Activated T-cell treated with anti-CD3 and anti-CD28 coated beads, Interleukin-2, amount 50 U/mL, for 72 hours (primary cell): ENCODE results near the gene ACTN3. TPM values are rescaled to one million over a fixed set of nuclear protein-coding genes. Genes with fewer than 3 reads are reported as not detected.
"Not testable (repeated sequence)": the region's sequence is repeated elsewhere in the genome, so short reads cannot be mapped to it uniquely, and the experiment has no call there.

Experiments used
- ATAC-seq, 2 donors: fragments of 150-1000 bp; cut with Tn5 transposase; replicated peaks in 1 of 2; 2 replicates each; pipeline ENCODE4 v1.10.0; 2021; ENCODE audit warnings: moderate library complexity in 2 of 2, mild to moderate bottlenecking in 1 of 2
- DNase-seq, 2 donors: peaks; one replicate each; pipeline ENCODE4 v3.0.0; 2021 to 2022; ENCODE audit warnings: mixed read lengths in 1 of 2
- H3K27ac Mint-ChIP-seq: one replicate; pipeline ENCODE4 v1.8.0; 2022; ENCODE audit warnings: mild to moderate bottlenecking, moderate library complexity, mixed read lengths
- H3K27me3 Mint-ChIP-seq: one replicate; pipeline ENCODE4 v1.8.0; 2022; ENCODE audit warnings: low read depth, mixed read lengths
- H3K36me3 Mint-ChIP-seq, 2 donors: one replicate each; pipeline ENCODE4 v1.8.0; 2022; ENCODE audit warnings: mixed read lengths in 2 of 2, mild to moderate bottlenecking in 1 of 2; ENCODE audit not compliant: insufficient read depth in 2 of 2
- H3K4me1 Mint-ChIP-seq: one replicate; pipeline ENCODE4 v1.8.0; 2022; ENCODE audit warnings: low read depth, mixed read lengths
- H3K4me3 Mint-ChIP-seq, 2 donors: one replicate each; pipeline ENCODE4 v1.8.0; 2022; ENCODE audit warnings: mild to moderate bottlenecking in 2 of 2, mixed read lengths in 2 of 2, moderate library complexity in 2 of 2
- H3K9me3 Mint-ChIP-seq, 2 donors: one replicate each; pipeline ENCODE4 v1.8.0; 2022; ENCODE audit warnings: mixed read lengths in 2 of 2
- total RNA-seq, 2 donors: library from RNA; stranded (reverse); gene quantifications; one replicate each; pipeline ENCODE4 v1.2.3, GENCODE V29; 2022

The ACTN3 gene
- total RNA-seq, 2 donors from 2014 or later = 0.32 TPM; not detected in 1

DNA sequence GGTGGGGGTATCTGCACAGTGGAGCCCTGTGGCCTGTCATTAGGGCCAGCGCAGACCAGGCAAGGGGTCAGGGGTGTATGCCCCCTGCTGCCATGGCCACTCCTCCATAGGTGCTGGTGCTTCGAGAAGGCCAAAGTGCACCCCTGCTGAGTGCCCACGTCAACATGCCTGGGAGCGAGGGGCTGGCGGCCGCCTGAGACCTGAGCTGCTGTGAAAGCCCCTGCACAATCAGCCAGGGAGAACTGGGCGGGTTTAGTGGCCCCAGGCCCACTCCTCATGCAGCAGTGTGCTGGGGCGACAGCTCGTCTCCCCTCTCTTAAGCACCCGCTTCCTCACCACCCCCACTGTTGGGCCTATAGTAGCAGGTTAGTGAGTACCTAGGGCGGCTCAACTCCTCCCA, 14.9 kb upstream of the ACTN3 start:
- no peaks in the 10 kb centered on the region for H3K9me3 Mint-ChIP-seq
- H3K4me1 Mint-ChIP-seq = peaks cover 6% of the 10 kb centered on the region
- no peak overlapping the region for H3K27ac Mint-ChIP-seq
- no peak for ATAC-seq
- no peaks in the 10 kb centered on the region for H3K27me3 Mint-ChIP-seq
- H3K4me3 Mint-ChIP-seq = no peak overlapping the region
- no peak for DNase-seq
- H3K36me3 Mint-ChIP-seq = peaks cover 0 to 7% of the 10 kb centered on the region in 2 donors

DNA sequence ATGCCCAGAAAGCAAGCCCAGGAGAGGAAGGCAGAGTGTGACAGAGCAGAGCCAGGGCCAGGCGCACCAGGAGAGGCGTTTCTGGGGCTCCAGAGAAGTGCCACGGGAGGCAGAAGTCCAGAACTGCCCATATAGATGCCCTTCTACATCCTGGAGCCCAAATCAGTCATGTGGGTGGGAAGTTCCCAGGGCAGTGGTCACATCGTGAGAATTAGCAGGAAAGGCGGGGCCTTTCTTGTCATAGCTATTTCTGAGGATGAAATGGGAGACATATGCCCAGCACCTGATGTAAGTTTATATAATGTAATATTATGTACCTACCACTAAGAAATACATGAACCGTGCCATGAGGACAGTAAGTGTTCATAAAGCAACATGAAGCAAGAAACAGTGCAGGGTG, 13.9 kb upstream of the ACTN3 start:
- H3K27ac Mint-ChIP-seq = peak overlapping the region; percentile 64
- peaks cover 0 to 9% of the 10 kb centered on the region in 2 donors for H3K36me3 Mint-ChIP-seq
- peaks cover 6% of the 10 kb centered on the region for H3K4me1 Mint-ChIP-seq
- ATAC-seq (no peak), DNase-seq (no peak)
- H3K9me3 Mint-ChIP-seq = no peaks in the 10 kb centered on the region
- H3K27me3 Mint-ChIP-seq = no peaks in the 10 kb centered on the region
- H3K4me3 Mint-ChIP-seq = no peak overlapping the region

DNA sequence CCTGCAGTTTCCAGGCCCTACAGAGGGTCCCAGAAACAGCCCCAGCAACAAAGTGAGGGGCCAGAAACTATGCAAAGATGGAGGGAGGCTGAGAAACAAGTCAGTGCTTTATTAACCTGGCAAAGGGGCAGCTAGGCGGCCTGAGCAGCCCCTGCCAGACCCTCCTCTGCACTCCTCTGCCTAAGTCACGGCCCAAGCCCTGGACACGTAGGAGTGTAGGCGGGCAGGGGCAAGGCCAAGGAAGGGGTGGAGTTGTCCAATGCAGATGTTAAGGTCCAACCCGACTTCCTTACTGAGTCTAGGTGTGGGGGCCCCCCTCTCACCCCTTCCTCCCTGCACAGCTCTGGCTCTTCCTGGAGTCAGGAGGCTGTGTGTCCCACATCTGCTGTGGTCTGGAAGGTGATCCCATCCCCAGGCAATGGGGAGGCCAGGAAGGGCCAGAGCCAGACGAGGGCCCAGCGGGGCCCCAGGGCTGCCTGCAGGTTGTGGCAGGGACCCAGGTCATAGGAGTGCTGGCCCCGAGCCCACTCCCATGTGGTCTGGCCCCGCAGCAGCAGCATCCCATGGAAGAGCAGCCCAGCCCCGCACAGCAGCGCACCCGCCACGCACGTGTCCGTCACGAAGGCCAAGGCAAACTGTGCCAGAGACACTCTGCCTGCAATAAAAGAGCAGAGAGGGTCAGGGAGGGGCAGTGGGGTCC, 7.4 kb upstream of the ACTN3 start:
- DNase-seq (no peak), ATAC-seq (no peak)
- no peaks in the 10 kb centered on the region for H3K9me3 Mint-ChIP-seq
- peaks cover 5 to 19% of the 10 kb centered on the region in 2 donors for H3K36me3 Mint-ChIP-seq
- no peak overlapping the region for H3K4me3 Mint-ChIP-seq
- H3K27me3 Mint-ChIP-seq = no peaks in the 10 kb centered on the region
- H3K4me1 Mint-ChIP-seq = peaks cover 21% of the 10 kb centered on the region
- no peak overlapping the region for H3K27ac Mint-ChIP-seq

DNA sequence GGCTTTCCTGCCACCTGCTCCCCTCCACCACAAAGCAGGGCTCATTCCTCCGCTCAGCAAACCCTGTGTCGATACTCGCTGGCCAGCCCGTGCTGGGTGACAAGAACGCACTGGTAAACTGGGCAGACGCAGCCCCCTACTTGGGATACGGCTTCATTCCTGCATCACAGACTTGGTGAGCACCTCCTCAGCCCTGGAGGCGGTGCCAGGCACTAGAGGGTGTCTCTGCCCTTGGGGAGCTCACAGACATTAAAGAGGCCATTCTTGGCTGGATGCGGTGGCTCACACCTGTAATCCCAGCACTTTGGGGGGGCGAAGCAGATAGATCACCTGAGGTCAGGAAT, 6.9 kb upstream of the ACTN3 start:
- Mint-ChIP-seq H3K27me3 (no peaks in the 10 kb centered on the region), H3K27ac (no peak overlapping the region), H3K4me1 (peaks cover 24% of the 10 kb centered on the region), H3K36me3 (peaks cover 5 to 19% of the 10 kb centered on the region in 2 donors), H3K9me3 (no peaks in the 10 kb centered on the region), H3K4me3 (no peak overlapping the region)
- no peak for DNase-seq
- no peak for ATAC-seq

DNA sequence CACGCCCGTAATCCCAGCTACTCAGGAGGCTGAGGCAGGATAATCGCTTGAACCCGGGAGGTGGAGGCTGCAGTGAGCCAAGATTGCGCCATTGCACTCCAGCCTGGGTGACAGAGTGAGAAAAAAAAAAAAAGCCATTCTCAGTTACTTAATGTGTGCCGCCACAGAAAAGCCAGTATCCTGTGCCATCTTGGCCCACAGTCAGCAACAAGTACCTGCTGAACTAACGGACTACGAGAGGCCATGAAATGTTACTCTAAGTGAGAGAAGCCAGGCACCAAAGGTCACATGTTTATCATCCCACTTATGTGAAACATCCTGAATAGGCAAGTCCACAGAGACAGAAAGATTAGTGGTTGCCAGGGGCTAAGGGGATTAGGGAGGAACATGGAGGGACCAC, 6.1 kb upstream of the ACTN3 start:
- H3K9me3 Mint-ChIP-seq, H3K27me3 Mint-ChIP-seq, H3K27ac Mint-ChIP-seq, H3K4me3 Mint-ChIP-seq, ATAC-seq, DNase-seq: not testable (repeated sequence)
- Mint-ChIP-seq H3K4me1 (peaks cover 30% of the 10 kb centered on the region), H3K36me3 (peaks cover 5 to 15% of the 10 kb centered on the region in 2 donors)

DNA sequence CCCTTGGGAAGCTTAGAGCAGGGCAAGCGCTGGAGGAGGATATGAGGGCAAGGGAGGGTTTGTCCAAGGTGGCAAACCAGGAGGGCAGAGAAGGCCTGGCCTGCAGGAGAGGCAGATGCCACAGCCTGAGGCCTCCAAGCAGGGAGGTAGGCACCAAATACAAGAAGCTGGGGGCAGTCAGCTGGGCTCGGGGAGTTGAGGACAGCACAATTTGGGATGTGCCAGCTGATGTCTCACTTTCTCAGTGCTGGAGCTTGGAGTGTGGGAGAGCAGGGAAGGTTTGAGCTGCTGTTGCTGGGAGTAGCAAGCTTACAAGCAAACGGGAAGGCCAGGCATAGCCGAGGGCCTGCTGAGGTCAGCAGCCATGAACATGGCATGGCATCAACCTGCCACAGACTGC, 4.8 kb upstream of the ACTN3 start:
- Mint-ChIP-seq H3K36me3 (peaks cover 5 to 12% of the 10 kb centered on the region in 2 donors), H3K4me1 (peaks cover 36% of the 10 kb centered on the region), H3K27me3 (no peaks in the 10 kb centered on the region), H3K27ac (no peak overlapping the region), H3K4me3 (peak overlapping the region in 1 of 2 donors; percentile 15), H3K9me3 (no peaks in the 10 kb centered on the region)
- DNase-seq (no peak), ATAC-seq (no peak)

DNA sequence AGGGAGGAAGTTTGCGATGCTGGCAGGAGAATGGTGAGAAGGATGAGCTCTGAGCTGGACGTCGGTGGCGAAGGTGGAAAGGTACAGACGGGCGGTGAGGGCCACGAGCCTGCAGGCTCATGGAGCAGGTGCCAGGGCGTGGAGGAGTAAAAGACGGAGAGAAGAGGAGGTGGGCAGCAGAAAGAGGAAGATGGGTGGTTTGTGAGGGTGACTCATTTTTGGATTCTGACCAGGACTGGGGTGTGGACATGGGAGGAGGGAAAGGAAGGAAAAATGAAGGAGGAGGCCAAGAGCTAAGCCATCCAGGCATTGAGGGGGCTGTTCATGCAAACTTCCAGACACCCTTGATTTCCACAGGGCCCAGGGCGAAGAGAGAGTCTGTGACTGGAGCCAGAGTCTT, 4.3 kb upstream of the ACTN3 start:
- Mint-ChIP-seq H3K4me3 (peak overlapping the region in 1 of 2 donors; percentile 15), H3K36me3 (peaks cover 5 to 11% of the 10 kb centered on the region in 2 donors), H3K27ac (no peak overlapping the region), H3K27me3 (no peaks in the 10 kb centered on the region), H3K9me3 (no peaks in the 10 kb centered on the region), H3K4me1 (peaks cover 36% of the 10 kb centered on the region)
- ATAC-seq (no peak), DNase-seq (no peak)

DNA sequence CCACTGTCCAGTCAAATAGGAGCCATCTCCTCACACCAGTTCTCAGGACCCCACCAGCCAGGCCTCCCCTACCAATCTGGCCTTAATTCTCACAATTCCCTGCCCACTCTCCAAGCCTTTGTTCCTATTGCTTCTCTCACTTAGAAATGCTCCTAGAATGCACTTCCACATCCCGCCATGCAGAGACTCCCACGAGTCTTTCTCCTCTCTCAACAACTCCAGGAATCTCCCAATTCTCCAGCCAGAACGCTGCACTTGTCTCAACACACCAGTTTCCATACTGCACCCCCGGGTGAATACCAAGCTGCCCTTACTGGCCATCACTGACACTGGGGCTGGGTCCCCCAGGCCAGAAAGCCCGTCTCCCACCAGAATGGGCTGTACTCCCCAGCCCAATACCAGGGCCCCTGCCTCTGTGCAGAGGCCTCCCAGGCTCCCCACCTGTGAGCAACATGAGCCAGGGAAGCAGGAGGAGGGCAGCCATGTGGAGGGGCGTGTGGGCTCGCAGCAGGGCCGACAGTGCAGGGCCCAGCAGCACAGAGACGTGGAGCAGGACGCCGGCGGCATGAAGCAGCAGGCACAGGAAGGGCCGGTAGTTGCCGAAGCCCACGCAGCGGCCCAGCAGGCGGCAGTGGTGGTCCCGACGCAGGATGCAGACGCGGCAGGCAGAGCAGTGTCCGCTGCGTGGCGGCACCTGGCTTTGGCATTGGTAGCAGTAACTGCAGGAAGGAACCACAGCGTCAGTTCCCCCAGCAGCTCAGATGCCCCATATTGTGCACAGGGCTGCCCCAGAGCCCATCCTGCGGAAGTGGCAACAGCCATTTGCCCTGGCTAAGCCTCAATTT, 3.2 kb upstream of the ACTN3 start:
- Mint-ChIP-seq H3K4me1 (peaks cover 36% of the 10 kb centered on the region), H3K9me3 (no peaks in the 10 kb centered on the region), H3K4me3 (peak overlapping the region; percentile 58 to 74), H3K27ac (peak overlapping the region; percentile 90), H3K36me3 (peaks cover 5 to 10% of the 10 kb centered on the region in 2 donors), H3K27me3 (peaks cover 3% of the 10 kb centered on the region)
- ATAC-seq = peak; percentile 62 to 63
- peak; percentile 72 to 74 for DNase-seq

DNA sequence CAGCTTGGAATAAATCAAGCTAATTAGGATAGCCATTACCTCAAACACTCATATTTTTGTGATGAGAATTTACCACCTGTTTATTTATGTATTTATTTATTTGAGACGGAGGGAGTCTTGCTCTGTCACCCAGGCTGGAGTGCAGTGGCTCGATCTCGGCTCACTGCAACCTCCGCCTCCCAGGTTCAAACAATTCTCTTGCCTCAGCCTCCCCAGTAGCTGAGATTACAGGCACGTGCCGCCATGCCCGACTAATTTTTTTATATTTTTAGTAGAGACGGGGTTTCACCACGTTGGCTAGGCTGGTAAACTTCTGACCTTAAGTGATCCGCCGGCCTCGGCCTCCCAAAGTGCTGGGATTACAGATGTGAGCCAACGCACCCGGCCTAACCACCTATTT, 1.8 kb upstream of the ACTN3 start:
- not testable (repeated sequence) for H3K27me3 Mint-ChIP-seq, DNase-seq, ATAC-seq, H3K9me3 Mint-ChIP-seq
- Mint-ChIP-seq H3K27ac (peak overlapping the region; percentile 95), H3K4me1 (peaks cover 36% of the 10 kb centered on the region), H3K4me3 (peak overlapping the region; percentile 88 to 98), H3K36me3 (peaks cover 5 to 10% of the 10 kb centered on the region in 2 donors)

DNA sequence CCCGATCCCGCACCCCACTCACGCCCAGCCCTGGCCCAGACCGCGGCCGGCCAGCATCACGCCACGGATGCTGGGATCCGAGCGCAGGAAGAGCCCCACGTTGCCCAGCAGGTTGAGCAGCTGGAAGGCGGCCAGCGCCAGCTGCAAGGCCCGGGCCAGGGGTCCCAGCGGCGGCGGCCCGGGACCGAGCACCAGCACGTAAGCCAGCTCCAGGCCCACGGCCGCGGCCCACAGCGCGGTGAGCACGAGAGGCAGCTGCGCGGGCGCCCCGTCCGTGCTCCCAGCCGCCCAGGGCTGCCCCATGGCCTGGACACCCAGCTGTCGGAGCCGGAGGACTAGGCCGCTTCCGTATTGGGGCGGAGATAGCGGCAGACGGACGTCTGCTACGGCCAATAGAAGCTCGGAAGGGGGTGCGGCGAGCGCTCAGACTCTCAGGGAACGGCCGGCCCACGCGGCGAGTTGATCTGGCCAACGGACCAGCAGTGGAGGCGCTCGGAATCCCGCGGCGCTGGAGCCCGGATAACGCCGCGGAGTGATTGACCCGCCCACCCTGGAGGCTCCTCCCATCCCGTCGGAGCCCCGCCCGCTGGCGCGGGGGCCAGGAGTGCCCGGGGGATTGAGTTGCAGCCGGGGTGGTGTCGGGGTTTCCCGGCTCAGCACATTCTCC, 869 bp upstream of the ACTN3 start, which contains the start of gene ZDHHC24:
Gene ZDHHC24, minus strand, starts transcription at position 348 of the 667 bp plus-strand sequence. Its CDS starts 45 bp downstream, at position 303.
- H3K9me3 Mint-ChIP-seq = no peaks in the 10 kb centered on the region
- H3K27me3 Mint-ChIP-seq = peaks cover 10% of the 10 kb centered on the region
- H3K27ac Mint-ChIP-seq = peak within 1 kb of the TSS; percentile 95

DNA sequence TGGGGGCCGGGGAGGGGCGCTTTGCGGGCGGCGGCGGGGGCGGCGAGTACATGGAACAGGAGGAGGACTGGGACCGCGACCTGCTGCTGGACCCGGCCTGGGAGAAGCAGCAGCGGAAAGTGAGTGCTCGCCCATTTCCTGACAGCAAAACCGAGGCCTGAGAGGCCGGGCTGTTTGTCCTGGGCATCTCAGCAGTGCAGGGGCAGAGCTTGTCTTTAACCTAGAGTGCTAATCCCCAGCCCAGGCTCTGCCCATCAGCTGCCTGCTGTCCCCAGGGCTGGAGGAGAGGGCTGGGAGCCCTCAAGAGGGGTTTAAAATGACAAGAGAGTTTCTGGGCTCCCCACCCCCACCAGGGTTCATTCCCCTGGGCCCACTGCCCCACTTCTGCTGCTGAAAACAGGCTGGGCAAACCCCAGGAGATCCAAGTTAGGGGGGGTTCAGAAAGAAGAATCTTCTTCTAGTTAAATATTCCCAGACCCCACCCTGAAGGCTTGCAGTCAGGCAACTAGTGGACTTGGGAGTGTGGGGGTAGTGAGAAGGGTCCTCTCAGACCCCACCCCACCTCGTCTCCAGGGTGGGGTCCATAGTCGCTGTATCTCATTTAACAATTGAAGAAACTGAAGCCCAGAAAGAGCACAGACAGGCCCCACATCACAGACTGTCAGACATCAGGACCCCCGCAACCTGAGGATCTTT, 411 bp downstream of the ACTN3 start:
- Mint-ChIP-seq H3K4me1 (peaks cover 35% of the 10 kb centered on the region), H3K4me3 (peak overlapping the region; percentile 88 to 98), H3K27me3 (peaks cover 10% of the 10 kb centered on the region), H3K27ac (no peak overlapping the region), H3K9me3 (no peaks in the 10 kb centered on the region), H3K36me3 (peaks cover 2 to 3% of the 10 kb centered on the region in 2 donors)
- DNase-seq (no peak), ATAC-seq (no peak)

More for the DNA sequence above, 869 bp upstream of the ACTN3 start, which contains the start of gene ZDHHC24:
- Mint-ChIP-seq H3K4me1 (peaks cover 36% of the 10 kb centered on the region), H3K4me3 (peak within 1 kb of the TSS; percentile 88 to 98), H3K36me3 (peaks cover 5 to 10% of the 10 kb centered on the region in 2 donors)
- ATAC-seq = peak; percentile 89 to 90
- DNase-seq = peak; percentile 92 to 95

DNA sequence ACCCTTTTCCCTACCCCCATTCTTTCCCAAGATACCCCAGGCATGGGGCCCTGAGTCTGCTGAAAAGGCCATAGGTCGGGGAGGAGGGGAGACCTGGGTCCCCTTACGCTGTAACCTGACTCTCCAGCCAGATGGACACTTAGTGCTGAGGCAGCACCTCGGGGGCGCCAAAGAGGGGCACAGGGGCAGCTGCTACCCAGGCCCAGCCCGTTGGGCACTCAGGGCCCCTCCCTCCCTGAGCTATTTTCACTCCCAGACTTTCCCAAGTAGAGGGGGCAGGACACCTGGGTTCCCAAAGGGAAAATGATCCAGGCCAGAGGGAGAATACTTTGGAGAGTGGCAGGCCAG, 933 bp downstream of the ACTN3 start:
- DNase-seq = no peak
- H3K4me3 Mint-ChIP-seq = no peak overlapping the region
- H3K36me3 Mint-ChIP-seq = no peaks in the 10 kb centered on the region
- H3K4me1 Mint-ChIP-seq = peaks cover 30% of the 10 kb centered on the region
- ATAC-seq = no peak
- no peaks in the 10 kb centered on the region for H3K9me3 Mint-ChIP-seq
- H3K27ac Mint-ChIP-seq = no peak overlapping the region
- peaks cover 10% of the 10 kb centered on the region for H3K27me3 Mint-ChIP-seq
